Esophagus (tissue), 2 donors: ENCODE measurements around the gene KIAA0408. TPM values are rescaled to one million over a fixed set of nuclear protein-coding genes. Genes with fewer than 3 reads are reported as not detected.

Experiments
- H3K27ac ChIP-seq, 2 donors: one replicate each; pipeline ENCODE4 v1.5.1; 2013; ENCODE audit warnings: low read depth in 2 of 2, mild to moderate bottlenecking in 2 of 2, inconsistent platforms in 1 of 2, low read length in 1 of 2, moderate library complexity in 1 of 2
- H3K27me3 ChIP-seq, 2 donors: one replicate each; pipeline ENCODE4 v1.6.1; 2013; ENCODE audit warnings: low read length in 2 of 2, control low read depth in 1 of 2, mild to moderate bottlenecking in 1 of 2; ENCODE audit not compliant: insufficient read depth in 2 of 2, control insufficient read depth in 1 of 2
- H3K36me3 ChIP-seq, 2 donors: one replicate each; pipeline ENCODE4 v1.6.1; 2013; ENCODE audit warnings: low read length in 1 of 2; ENCODE audit not compliant: control insufficient read depth in 2 of 2, insufficient read depth in 2 of 2
- H3K4me1 ChIP-seq, 2 donors: one replicate each; pipeline ENCODE4 v1.6.1; 2013; ENCODE audit warnings: low read length in 1 of 2; ENCODE audit not compliant: control insufficient read depth in 2 of 2, insufficient read depth in 2 of 2
- H3K4me3 ChIP-seq, 2 donors: one replicate each; pipeline ENCODE4 v1.5.1; 2013; ENCODE audit warnings: low read length in 2 of 2, mild to moderate bottlenecking in 2 of 2, low read depth in 1 of 2, moderate library complexity in 1 of 2
- H3K9me3 ChIP-seq, 2 donors: one replicate each; pipeline ENCODE4 v1.6.1; 2013; ENCODE audit warnings: mild to moderate bottlenecking in 2 of 2, low read depth in 1 of 2, low read length in 1 of 2, moderate library complexity in 1 of 2; ENCODE audit not compliant: control insufficient read depth in 2 of 2, insufficient read depth in 1 of 2
- WGBS, 2 donors: extraction: QIAGEN DNeasy Blood & Tissue Kit; methylation state at CpG; one replicate each; pipeline ENCODE4 v1.1.7; 2013; 5-methylcytosine and 5-hydroxymethylcytosine counted together
- polyA plus RNA-seq, 2 donors: library from polyadenylated mRNA; stranded (reverse); fragments of 200-250 nt; gene quantifications; one replicate each; pipeline ENCODE4 v1.2.3, GENCODE V29; 2013
- donor health status: healthy with polysubstance abuse.
- donor health status: Bipolar disorder and iron deficiency.

KIAA0408 gene
- polyA plus RNA-seq: 1 to 10 TPM; 1.3 to 2.1 TPM

GRCh38 chr6:127459231-127459641, at the start of gene KIAA0408:
Gene KIAA0408 (minus strand): TSS chr6:127459389. CDS start chr6:127453981, 5,408 bp downstream.
- H3K27ac ChIP-seq: peak within 1 kb of the TSS; percentile 71 to 76
- peak within 1 kb of the TSS in 1 of 2 donors; percentile 42 for H3K4me3 ChIP-seq
- H3K36me3 ChIP-seq: no peaks in the 10 kb centered on the region
- H3K4me1 ChIP-seq: no peaks in the 10 kb centered on the region
- no peaks in the 10 kb centered on the region for H3K27me3 ChIP-seq
- H3K9me3 ChIP-seq: no peaks in the 10 kb centered on the region
- WGBS, 2 donors: 34 to 50% methylated on average over 4 of the region's 4 CpGs

- Histone ChIP-seq H3K27me3 (no peaks in the 10 kb centered on the region), H3K4me1 (no peaks in the 10 kb centered on the region), H3K36me3 (no peaks in the 10 kb centered on the region), H3K9me3 (no peaks in the 10 kb centered on the region), H3K27ac (no peak overlapping the region), H3K4me3 (no peak overlapping the region)
- 68 to 70% methylated on average over 1 of the region's 1 CpG for WGBS, 2 donors
Measured at GRCh38 chr6:127506894-127507293, 47.7 kb upstream of the KIAA0408 start.

- H3K27me3 ChIP-seq: no peaks in the 10 kb centered on the region
- H3K4me3 ChIP-seq: no peak overlapping the region
- H3K9me3 ChIP-seq: no peaks in the 10 kb centered on the region
- WGBS, 2 donors: 94 to 98% methylated on average over 3 of the region's 3 CpGs
- no peaks in the 10 kb centered on the region for H3K4me1 ChIP-seq
- no peak overlapping the region for H3K27ac ChIP-seq
- H3K36me3 ChIP-seq: no peaks in the 10 kb centered on the region
Measured at GRCh38 chr6:127503022-127503421, 43.8 kb upstream of the KIAA0408 start.

DNA sequence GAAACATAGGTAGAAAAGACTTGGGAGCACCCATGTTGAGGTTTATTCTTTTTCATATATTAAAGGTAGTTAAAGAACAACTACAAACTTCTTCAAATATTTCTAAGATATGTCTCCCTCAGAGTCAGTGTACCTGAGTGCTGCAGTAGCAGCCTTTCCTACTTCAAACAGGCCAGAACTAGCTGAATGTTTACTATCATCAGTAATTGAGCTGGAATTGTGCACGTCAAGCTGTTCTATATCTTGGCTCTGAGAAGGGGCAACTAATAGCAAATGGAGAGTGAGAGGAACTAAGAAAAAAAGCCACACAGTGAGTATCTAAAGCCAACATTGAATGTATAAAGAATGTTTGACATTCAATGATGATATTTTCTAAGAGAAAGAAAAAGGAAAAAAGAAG, 38.2 kb upstream of the KIAA0408 start:
- Histone ChIP-seq H3K36me3 (no peaks in the 10 kb centered on the region), H3K27ac (no peak overlapping the region), H3K27me3 (no peaks in the 10 kb centered on the region), H3K4me1 (no peaks in the 10 kb centered on the region), H3K4me3 (no peak overlapping the region), H3K9me3 (no peaks in the 10 kb centered on the region)
- WGBS, 2 donors: 54 to 60% methylated on average over 1 of the region's 1 CpG

DNA sequence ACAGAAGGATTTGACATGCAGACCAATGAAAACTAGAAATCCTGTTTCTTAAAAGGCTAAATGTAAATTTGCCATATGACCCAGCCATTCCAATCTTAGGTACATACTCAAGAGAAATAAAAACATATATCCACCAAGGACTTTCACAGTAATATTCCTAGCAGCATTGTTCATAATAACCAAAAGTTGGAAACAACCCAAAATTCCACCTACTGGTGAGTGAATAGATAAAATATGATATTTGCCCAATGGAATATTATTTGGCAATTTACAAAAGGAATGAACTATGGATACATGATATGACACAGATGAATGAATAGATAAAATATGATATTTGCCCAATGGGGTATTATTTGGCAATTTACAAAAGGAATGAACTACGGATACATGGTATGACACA, 37.3 kb upstream of the KIAA0408 start:
- Histone ChIP-seq H3K27ac (no peak overlapping the region), H3K27me3 (no peaks in the 10 kb centered on the region), H3K4me3 (no peak overlapping the region), H3K4me1 (no peaks in the 10 kb centered on the region), H3K36me3 (no peaks in the 10 kb centered on the region), H3K9me3 (no peaks in the 10 kb centered on the region)
- WGBS, 2 donors: 69 to 74% methylated on average over 1 of the region's 1 CpG

GRCh38 chr6:127494240-127494767, 35.1 kb upstream of the KIAA0408 start:
- no peaks in the 10 kb centered on the region for H3K36me3 ChIP-seq
- no peak overlapping the region for H3K27ac ChIP-seq
- H3K27me3 ChIP-seq: no peaks in the 10 kb centered on the region
- H3K4me3 ChIP-seq: no peak overlapping the region
- H3K4me1 ChIP-seq: no peaks in the 10 kb centered on the region
- no peaks in the 10 kb centered on the region for H3K9me3 ChIP-seq

DNA sequence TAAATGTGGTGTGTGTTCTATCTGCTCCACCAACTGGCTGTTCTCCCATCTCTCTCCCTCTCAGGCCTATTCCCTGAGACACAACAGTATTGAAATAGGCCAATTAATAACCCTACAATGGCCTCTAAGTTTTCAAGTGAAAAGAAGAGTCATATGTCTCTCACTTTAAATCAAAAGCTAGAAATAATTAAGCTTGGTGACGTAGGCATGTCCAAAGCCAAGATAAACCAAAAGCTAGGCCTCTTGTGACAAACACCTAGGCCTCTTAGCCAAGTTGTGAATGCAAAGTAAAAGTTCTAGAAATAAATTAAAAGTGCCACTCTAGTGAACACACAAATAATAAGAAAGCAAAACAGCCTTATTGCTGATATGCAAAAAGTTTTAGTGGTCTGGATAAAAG, 30.1 kb upstream of the KIAA0408 start:
- WGBS, 2 donors: 92 to 93% methylated on average over 1 of the region's 1 CpG
- no peaks in the 10 kb centered on the region for H3K27me3 ChIP-seq
- H3K9me3 ChIP-seq: no peaks in the 10 kb centered on the region
- H3K4me3 ChIP-seq: no peak overlapping the region
- H3K27ac ChIP-seq: no peak overlapping the region
- H3K36me3 ChIP-seq: no peaks in the 10 kb centered on the region
- no peaks in the 10 kb centered on the region for H3K4me1 ChIP-seq

DNA sequence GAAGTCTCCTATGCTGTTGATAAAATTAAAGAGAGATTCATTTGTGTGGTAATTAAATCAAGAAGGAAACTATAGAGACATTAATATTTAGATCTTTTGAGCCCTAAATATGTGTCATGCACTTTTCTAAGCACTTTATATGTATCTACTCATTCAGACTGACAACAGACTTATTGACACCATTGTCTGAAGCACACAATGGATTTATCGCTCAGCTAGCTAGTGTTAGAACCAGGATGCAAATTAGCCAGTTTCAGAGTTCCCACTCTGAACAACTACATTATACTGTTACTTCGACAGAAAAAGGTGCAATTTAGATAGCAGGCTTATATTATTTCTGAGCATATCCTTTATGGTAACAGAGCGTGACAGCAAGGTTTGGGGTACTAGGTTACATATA, 27.7 kb upstream of the KIAA0408 start:
- H3K4me3 ChIP-seq: no peak overlapping the region
- H3K4me1 ChIP-seq: no peaks in the 10 kb centered on the region
- 95 to 97% methylated on average over 3 of the region's 3 CpGs for WGBS, 2 donors
- no peaks in the 10 kb centered on the region for H3K9me3 ChIP-seq
- no peaks in the 10 kb centered on the region for H3K27me3 ChIP-seq
- H3K27ac ChIP-seq: no peak overlapping the region
- no peaks in the 10 kb centered on the region for H3K36me3 ChIP-seq

GRCh38 chr6:127484212-127484863, 25.1 kb upstream of the KIAA0408 start:
- Histone ChIP-seq H3K9me3 (no peaks in the 10 kb centered on the region), H3K27ac (no peak overlapping the region), H3K27me3 (no peaks in the 10 kb centered on the region), H3K36me3 (no peaks in the 10 kb centered on the region), H3K4me3 (peak overlapping the region in 1 of 2 donors; percentile 11), H3K4me1 (no peaks in the 10 kb centered on the region)
- 30% methylated on average over 3 of the region's 3 CpGs for WGBS, 2 donors

DNA sequence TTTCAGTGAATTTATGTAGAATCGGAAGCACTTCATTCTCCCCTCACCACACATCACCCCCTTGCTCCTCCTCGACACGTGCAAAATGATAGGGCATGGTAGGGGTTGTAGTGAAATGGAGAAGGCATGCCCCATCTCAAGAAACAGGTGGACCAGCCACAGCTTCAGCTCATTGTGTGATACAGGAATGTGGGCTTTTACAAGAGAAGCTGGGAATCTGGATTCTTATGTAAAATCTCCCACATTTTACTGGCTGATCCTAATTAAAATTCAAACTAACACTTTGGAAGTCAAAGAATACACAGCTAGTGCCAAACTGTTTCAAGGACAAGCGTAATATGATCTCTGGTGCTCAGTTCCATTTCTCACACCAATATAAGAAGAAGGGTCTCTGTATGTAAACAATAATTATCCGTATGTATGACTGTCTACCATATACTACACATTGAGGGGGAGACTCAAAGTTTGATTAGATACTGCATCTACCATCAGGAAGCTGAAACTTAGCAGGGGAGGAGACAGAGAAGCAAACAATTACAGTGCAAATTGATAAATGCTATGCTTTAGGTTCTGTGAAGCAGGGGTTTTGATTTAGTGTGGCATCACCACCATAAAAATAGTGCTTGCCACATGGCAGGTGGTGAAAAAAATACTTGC, 24.3 kb upstream of the KIAA0408 start:
- no peaks in the 10 kb centered on the region for H3K9me3 ChIP-seq
- H3K27ac ChIP-seq: no peak overlapping the region
- no peaks in the 10 kb centered on the region for H3K27me3 ChIP-seq
- H3K4me3 ChIP-seq: peak overlapping the region in 1 of 2 donors; percentile 11
- 79 to 83% methylated on average over 5 of the region's 5 CpGs for WGBS, 2 donors
- no peaks in the 10 kb centered on the region for H3K36me3 ChIP-seq
- no peaks in the 10 kb centered on the region for H3K4me1 ChIP-seq
